Stimulated activated naive CD4-positive, alpha-beta T cell (primary cell): Measurements from ENCODE around the gene SRRM5.
"Not testable (repeated sequence)": the region's sequence is repeated elsewhere in the genome, so short reads cannot be mapped to it uniquely, and the experiment has no call there.

Experiments used
- DNase-seq, 6 experiments: peaks; one replicate each; lab custom pipeline; 2025; lab: John Stamatoyannopoulos, UW

The SRRM5 gene, protein sequence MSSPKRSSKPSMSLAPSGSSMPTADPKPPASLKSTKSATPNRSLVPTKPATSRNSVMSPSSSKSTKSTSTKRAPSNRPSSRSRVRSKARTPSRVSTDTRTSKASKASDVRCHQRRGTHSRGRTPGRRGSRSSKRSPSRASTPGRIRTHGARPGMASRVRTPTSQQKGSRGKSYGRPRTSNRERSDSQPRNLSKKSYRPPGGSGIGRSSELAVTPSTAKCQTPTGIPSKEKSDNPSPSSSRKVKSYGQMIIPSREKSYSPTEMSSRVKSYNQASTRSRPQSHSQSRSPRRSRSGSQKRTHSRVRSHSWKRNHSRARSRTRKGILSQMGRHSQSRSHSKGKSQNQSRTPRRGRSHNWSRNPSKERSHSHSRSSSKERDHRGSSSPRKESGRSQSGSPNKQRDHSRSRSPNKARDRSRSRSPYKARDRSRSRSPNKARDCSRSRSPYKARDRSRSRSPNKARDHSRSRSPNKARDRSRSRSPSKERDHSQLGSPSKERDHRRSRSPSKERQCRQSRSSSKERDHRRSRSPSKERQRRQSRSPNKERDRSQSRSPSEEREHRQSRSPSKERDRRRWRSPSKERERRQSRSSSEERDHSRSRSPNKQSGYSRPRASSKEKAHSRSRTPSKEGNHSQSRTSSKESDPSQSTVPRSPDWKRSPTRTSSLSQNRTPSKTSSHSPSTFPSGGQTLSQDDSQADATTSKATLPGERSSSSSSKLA

DNA sequence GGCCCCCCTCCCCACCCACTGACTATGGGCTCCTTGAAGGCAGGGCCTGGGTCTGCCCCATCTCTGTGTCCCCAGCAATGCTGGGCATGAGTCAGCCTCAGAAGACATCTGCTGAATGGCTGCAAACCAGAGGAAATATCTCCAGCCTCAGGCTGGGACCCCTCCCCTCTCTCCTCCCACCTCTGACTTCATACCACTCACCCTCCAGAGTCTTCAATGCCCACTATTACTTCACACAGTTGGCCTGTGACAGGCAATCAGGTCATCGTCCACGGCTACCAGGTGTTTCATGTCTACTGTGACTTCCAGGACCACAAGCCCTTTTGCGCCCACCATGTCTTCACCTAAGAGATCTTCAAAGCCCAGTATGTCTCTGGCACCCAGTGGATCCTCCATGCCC is at the start of gene SRRM5:
TSS of gene SRRM5 (plus strand) at position 301 of the 400 bp plus-strand sequence. CDS start at position 335, 34 bp downstream.
- no peak for DNase-seq

DNA sequence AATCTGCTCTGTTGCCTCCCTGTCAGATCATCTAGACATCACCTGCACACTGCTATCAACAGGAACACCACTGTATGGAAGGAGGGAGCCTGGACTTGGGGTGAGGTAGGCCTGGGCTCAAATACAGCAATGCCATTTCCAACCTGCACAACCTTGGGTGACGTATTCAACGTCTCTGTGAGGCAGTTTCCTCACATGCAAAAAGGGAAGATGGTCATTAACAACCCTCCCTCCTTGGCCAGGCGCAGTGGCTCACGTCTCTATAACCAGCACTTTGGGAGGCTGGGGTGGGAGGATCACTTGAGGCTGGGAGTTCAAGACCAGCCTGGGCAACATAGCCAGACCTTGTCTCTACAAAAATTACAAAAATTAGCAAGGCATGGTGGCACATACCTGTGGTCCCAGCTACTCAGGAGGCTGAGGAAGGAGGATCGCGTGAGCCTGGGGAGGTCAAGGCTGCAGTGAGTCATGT is 49.6 kb upstream of the SRRM5 start:
- peak in 3 of 6 experiments; percentile 15 to 37 (median 27) for DNase-seq

DNA sequence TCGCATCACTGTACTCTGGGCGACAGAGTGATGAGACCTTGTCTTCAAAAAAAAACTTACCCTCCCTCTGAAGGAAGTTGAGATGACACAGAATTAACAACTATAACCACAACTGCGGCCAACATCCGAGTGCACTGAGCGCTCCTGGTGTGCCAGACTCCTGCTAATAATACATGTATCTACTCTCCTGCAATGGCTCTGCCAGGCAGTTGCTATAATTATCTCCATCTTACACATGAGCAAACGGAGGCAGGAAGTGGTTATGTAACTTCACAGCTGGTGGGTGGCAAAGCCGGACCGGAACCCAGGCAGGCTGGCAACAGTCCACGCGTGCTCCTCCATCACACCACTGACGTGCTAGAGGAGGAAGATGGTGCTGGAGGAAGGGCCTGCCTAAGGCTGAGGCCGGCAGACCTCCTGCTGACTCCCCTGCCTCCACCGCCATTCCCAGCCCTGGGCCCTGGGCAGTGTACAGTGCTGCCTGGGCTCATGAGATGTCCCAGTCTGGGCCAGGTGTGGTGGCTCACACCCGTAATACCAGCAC is 49.1 kb upstream of the SRRM5 start:
- DNase-seq: peak; percentile 37 to 82 (median 72)

DNA sequence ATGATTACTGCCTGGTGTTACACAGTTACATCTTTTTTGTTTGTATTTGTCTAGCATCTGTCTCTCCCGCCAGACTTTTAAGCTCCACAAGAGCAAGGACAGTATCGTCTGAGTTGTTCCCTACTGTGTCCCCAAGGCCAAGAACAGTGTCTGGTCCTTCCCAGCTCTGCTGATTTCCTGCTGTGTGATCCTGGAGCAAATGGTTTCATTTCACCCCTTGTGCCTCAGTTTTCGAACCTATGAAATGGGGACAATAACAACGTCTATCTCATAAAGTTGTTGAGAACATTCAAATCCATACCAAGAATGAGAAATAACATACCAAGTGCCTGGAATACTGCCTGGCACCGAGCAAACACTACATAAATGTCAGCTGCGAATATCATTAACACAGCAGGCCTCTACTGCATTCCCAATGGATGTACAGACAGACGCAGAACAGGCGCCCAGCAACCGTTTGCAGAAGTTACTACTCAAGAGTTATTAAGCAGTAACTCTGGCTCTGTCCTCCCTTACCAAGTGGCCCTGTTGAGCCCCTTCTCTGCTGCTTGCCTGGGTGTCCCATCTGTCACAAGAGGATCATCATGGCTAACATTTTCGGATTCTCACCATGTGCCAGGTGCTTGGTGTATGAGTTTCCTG is 48.0 kb upstream of the SRRM5 start:
- peak in 1 of 6 experiments; percentile 7 for DNase-seq

DNA sequence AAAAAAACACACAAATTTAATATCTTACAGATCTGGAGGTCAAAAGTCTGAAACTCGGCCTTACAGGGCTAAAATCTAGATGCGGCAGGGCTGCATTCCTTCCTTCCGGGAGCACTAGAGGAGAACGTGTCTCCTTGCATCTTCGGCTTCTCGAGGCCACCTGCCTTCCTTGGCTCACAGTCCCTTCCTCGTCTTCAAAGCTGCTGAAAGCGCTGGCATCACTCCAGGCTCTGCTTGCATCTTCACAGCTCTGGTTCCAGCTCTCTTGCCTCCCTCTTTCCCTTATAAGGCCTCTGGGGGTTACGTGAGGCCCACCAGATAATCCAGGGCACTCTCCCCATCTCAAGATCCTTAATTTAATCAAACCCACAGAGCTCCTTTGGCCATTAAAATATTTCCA is 47.1 kb upstream of the SRRM5 start:
- DNase-seq: no peak

DNA sequence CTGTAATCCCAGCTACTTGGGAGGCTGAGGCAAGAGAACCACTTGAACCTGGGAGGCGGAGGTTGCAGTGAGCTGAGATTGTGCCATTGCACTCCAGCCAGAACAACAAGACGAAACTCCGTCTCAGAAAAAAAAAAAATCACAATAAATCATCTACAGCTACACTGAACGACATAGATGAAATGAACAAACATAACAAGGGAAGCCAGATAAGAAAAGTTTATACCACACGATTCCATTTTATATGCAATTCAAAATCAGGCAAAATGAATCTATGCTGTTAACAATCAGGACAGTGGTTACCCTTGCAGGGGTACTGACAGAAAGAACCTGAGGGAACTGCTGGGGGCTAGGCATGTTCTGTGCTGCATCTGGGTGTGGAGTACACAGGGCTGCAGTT is 42.2 kb upstream of the SRRM5 start:
- DNase-seq: no peak

DNA sequence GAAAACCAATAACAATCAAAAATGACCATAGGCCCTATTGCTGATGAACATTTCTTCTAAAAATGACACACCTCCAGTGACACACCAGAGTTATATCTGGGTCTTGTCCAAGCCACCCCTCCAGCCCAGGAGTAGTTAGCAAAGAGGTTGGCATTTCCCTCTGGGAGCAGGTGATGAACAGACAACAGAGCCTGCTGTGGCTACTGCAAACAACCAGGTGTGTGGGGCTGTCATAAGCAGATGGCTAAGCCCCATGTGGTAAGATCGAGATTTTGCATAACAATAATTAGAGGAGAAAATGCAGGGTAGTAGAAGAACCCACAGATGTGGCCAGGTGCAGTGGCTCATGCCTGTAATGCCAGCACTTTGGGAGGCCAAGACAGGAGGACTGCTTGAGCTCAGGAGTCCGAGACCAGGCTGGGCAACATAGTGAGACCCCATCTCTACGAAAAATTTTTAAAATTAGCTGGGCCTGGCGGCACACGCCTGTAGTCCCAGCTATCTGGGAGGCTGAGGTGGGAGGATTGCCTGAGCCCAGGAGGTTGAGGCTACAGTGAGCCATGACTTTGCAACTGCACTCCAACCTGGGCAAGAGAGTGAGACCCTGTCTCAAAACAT is 41.6 kb upstream of the SRRM5 start:
- DNase-seq: no peak

DNA sequence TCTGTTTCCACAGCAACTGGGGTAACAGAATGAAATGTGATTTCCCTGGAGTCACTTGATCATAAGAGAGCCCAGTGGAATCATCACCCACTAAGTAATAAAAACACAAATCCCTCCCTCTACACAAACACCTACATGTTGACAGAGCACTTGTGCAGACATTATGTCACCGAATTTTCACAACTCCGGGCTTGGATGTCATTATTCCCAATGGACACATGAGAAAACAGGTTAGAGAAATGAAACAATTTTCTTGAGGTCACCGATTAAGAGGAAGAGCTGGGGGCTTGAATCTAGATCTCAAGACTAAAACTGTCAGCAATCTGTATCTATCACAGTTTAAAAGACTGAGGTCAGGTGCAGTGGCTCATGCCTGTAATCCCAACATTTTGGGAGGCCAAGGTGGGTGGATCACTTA is 39.7 kb upstream of the SRRM5 start:
- no peak for DNase-seq

DNA sequence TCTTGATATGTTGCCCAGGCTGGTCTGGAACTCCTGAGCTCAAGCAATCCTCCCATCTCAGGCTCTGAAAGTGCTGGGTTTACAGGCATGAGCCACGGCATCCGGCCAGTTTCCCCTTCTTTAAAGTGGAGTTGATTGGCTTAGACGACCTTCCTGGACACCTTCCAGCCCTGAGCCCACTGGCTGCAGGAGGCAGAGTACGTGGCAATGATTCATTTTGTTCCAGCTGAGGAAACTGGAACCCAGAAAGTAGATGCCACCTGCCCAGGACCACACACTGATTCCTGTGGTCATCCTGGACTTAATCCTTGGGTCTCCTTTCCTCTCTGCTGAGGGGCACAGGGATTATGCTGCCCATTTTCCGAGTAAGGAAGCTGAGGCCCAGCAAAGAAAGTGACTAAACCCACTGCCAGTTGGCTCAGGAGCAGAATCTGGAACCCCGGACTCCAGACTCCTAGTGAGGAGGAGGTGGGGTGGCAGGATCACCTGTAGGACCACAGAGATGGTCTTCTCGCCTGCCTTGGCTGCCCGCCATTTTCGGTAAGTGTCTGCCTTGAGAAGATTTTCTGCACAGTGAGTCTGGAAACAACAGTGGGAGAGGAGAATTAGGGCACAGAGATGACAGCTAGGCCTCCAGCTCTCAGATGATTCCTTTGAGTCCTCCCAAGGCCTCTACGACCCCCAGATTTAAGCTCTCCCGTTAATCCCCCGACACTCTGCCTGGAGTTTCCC is 37.3 kb upstream of the SRRM5 start:
- DNase-seq: no peak

DNA sequence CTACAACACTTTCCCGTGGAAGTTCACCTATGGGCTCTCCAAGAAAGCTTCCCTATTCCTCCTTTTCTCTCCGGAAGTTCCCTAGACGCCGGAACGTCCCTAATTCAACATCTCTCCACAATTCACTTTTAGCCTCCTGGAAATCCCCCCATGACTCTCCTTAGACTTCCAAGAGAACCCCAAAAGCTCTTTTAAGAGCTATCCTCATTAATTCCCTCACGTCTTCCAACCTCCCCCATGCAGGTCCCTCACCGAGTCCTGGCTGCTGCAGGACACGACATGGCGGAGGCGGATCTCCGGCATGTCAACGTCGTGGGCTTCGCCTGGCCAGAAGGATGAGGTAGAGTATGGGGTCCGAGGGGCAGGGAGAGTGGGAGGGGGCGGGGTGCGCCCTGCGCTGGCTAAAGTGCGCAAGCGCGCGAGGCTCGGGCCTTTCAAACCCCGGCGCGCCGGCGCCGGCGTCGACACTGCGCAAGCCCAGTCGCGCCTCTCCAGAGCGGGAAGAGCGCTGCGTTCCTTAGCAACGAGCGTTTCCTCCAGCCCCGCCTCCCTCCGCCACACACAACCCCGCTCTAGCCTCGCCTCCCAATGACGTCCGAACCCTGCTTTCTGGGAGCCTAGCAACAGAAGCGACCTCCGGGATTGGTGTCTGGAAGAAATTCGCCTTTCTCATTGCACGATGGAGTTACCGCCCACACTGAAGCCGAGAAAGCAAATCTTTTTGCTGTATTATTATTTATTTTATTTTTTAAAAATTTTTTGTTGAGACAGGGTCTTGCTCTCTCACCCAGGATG is 36.5 kb upstream of the SRRM5 start, which contains the start of the genes PINLYP and XRCC1:
TSS of gene PINLYP (plus strand) at position 646 of the 795 bp plus-strand sequence. CDS start 1,391 bp downstream, outside the sequence.
TSS of gene XRCC1 (minus strand) at position 372 of the 795 bp plus-strand sequence. CDS start at position 303, 69 bp downstream.
- peak; percentile 90 to 97 (median 96) for DNase-seq

DNA sequence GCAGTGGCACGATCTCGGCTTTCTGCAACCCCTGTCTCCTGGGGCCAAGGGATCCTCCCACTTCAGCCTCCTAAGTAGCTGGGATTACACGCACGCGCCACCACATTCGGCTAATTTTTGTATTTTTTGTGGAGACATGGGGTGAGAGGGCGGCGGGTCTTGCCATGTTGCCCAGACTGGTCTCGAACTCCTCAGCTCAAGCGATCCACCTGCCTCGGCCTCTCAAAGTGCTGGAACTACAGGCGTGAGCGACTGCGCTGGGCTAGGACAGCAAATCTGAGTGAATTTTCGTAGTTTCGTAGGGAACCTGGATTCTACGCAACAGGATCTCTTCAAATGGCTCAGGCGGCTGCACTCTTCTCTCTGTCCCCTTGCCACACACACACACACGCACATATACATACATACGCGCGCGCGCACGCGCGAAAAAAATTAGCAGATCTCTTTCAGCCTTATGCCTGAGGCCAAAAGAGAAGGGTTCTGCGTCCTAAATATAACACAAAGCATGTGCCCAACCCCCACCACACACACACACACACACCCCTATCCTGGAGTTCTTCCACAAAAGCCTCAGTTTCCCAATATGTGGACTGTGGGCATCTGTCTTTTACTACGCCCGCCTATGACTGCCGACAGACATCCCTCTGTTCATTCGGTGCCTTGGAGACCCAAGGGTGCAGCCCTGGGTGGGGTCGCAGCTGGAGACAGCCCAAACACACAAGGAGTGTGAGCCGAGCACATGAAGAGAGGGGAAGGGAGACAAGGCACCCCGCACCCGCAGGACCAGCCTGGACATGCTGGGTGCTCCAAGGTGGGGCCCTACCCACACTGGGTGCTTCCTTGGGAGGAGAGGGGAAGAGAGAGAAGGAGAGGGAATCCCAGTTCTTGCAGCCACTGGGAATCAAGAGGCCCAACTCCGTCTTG is 35.7 kb upstream of the SRRM5 start:
- DNase-seq: peak in 1 of 6 experiments; percentile 50

DNA sequence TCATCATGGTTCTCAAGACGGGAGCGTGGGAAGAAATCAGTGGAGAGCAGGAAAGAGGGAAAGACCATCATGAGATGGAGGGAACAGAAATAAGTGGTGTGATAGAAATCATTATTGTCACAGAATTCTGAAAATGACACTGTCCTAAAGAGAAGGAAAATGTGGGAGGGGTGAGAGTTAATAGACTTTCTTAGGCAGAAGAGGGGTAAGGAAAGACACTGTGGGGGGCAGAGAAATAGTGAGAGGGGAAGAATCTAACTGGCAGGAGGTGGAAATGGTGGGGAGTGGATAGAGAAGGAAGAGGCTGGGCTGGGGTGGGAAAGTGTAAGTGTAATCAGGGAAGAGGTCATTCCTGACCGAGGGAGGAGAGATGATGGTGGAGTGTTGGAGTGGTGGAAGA is 33.1 kb upstream of the SRRM5 start:
- no peak for DNase-seq

DNA sequence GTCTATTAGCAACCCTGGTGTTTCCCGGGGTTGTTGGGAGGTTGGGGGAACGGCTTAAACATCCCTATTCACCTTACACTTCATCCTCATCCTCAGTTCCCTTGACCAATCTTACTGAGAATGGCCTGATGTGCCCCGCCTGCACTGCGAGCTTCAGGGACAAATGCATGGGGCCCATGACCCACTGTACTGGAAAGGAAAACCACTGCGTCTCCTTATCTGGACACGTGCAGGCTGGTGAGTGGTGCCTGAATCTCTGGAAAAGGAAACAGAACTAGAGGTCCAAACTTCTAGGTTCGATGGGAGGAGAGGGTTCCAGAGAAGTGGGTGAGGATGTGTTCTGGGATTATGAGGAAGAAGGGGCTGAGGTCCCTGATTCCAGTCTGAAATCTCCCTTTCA is 30.4 kb upstream of the SRRM5 start:
- no peak for DNase-seq

DNA sequence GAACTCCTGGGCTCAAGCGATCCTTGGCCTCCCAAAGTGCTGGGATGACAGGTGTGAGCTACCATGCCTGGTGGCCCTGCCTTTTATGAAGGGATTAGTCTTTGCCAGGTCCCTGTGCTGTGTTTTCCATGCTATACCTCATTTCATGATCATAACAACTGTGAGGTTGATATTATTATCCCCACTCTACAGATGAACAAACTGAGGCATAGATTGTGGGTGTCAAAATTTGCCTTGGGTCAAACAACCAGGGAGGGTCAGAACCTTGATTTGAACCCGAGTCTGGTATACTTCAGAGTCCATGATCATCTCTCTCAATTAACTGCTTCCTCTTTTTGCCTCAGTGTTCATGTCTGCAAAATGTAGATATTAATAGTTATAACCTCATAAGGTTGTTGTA is 29.4 kb upstream of the SRRM5 start:
- DNase-seq: no peak

DNA sequence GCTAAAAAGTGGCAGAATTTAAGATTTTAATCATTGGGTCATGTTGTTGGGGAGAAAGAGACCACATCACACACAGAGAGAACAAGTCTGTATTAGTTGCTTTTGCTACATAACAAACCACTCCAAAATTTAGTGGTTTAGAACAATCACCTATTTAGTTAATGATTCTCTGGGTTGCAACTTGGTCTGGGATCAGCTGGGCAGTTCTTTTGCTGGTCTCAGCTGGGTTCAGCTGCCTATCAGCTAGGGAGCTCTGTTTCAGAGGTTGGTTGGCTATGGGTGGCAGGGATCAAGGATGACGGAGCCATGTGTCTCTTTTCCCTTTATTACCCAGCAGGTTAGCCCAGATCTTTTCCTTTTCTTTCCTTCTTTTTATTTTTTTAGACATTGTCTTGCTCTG is 27.4 kb upstream of the SRRM5 start:
- DNase-seq: no peak

DNA sequence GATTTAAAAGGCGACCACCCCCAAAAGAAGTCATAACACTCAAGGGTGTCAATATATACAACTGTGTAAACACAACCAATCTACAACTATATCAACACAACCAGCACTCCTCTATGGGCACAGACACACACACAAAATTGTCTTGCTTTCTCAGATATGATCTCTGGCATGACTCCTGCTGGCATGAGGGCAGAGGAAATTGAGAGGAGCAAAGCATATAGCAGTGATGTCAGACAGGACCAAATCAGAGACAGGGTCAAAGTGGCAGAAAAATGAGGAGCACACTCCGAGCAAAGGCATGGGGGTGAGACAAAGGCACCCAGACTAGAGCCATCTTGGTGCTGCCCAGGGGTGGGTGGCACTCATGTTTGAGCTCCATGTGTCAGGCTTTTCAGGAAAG is 25.5 kb upstream of the SRRM5 start:
- no peak for DNase-seq

DNA sequence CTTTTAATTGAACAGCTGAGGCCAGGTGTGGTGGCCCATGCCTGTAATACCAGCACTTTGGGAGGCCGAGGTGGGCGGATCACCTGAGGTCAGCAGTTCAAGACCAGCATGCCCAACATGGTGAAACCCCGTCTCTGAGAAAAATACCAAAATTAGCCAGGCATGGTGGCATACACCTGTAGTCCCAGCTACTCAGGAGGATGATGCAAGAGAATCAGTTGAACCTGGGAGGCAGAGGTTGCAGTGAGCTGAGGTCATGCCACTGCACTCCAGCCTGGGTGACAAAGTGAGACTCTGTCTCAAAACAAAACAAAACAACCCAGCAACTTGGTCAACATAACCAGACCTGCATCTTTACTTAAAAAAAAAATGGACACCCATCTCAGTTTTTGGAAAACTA is 24.9 kb upstream of the SRRM5 start:
- not testable (repeated sequence) for DNase-seq

DNA sequence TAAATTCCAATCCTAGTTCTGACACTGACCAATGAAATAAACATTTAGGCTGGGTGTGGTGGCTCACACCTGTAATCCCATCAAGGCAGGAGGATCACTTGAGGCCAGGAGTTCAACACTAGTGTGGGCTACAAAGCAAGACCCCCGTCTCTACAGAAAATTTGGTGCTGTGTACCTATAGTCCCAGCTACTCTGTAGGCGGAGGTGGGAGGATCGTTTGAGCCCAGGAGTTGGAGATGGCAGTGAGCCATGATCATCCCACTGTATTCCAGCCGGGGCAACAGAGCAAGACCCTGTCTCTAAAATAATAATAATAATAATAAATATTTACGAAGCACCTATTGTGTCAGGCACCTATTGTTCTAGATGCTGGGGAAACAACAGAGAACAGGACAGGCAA is 22.6 kb upstream of the SRRM5 start:
- no peak for DNase-seq

DNA sequence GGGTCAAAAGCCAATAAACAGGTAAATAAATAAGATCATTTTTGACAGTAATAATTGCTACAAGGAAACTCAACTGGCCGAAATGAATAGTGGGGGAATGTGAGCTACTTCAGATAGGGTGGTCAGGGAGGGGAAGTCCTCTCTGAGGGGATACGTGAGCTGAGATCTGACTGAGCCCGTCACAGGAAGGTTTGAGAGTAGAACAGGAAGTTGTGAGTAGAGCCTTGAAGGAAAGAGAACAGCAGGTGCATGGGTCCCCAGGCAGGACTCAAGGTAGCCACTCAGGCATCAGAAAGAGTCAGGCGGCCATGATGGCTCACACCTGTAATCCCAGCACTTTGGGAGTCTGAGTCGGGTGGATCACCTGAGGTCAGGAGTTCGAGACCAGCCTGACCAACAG is 22.2 kb upstream of the SRRM5 start:
- DNase-seq: no peak
